HEK293 (cell line): ENCODE measurements around the gene PPOX.

ENCODE experiments used
- GFI1B ChIP-seq: fragments of 450-650 bp; formaldehyde crosslinking; IDR thresholded peaks from 2 replicates; pipeline ENCODE4 v1.5.1; 2016; ENCODE audit warnings: missing biosample characterization, missing genetic modification characterization
- GLIS1 ChIP-seq: fragments of 450-650 bp; formaldehyde crosslinking; IDR thresholded peaks from 2 replicates; pipeline ENCODE4 v1.5.1; 2016; ENCODE audit warnings: missing biosample characterization, missing genetic modification characterization
- IKZF3 ChIP-seq: fragments of 450-650 bp; IDR thresholded peaks from 2 replicates; pipeline ENCODE4 v1.5.0; 2018; ENCODE audit warnings: missing biosample characterization, mild to moderate bottlenecking, missing genetic modification characterization, moderate library complexity
- OSR2 ChIP-seq: fragments of 450-650 bp; formaldehyde crosslinking; IDR thresholded peaks from 2 replicates; pipeline ENCODE4 v1.5.1; 2016; ENCODE audit warnings: missing biosample characterization, missing genetic modification characterization
- PRDM6 ChIP-seq: fragments of 450-650 bp; formaldehyde crosslinking; IDR thresholded peaks from 2 replicates; pipeline ENCODE4 v1.5.1; 2017; ENCODE audit warnings: missing biosample characterization, missing genetic modification characterization
- SP7 ChIP-seq: fragments of 450-650 bp; formaldehyde crosslinking; IDR thresholded peaks from 2 replicates; pipeline ENCODE4 v1.5.1; 2016; ENCODE audit warnings: missing biosample characterization, missing genetic modification characterization
- YY1 ChIP-seq: fragments of 450-650 bp; formaldehyde crosslinking; IDR thresholded peaks from 2 replicates; pipeline ENCODE4 v1.5.1; 2018; ENCODE audit warnings: missing biosample characterization, missing genetic modification characterization
- ZBTB20 ChIP-seq: fragments of 450-650 bp; formaldehyde crosslinking; IDR thresholded peaks from 2 replicates; pipeline ENCODE4 v1.5.1; 2016; ENCODE audit warnings: missing biosample characterization, missing genetic modification characterization
- ZBTB8A ChIP-seq: fragments of 450-650 bp; formaldehyde crosslinking; IDR thresholded peaks from 2 replicates; pipeline ENCODE4 v1.5.1; 2016; ENCODE audit warnings: missing biosample characterization, missing genetic modification characterization
- ZEB2 ChIP-seq: fragments of 450-650 bp; formaldehyde crosslinking; IDR thresholded peaks from 2 replicates; pipeline ENCODE4 v1.5.1; 2016; ENCODE audit warnings: missing biosample characterization, missing genetic modification characterization
- ZFP69B ChIP-seq: fragments of 450-650 bp; formaldehyde crosslinking; IDR thresholded peaks from 2 replicates; pipeline ENCODE4 v1.5.1; 2016; ENCODE audit warnings: missing biosample characterization, missing genetic modification characterization
- ZNF112 ChIP-seq: fragments of 450-650 bp; formaldehyde crosslinking; IDR thresholded peaks from 2 replicates; pipeline ENCODE4 v1.5.0; 2017; ENCODE audit warnings: missing biosample characterization, missing genetic modification characterization
- ZNF140 ChIP-seq: fragments of 450-650 bp; formaldehyde crosslinking; IDR thresholded peaks from 2 replicates; pipeline ENCODE4 v1.5.1; 2016; ENCODE audit warnings: missing biosample characterization, missing genetic modification characterization
- ZNF239 ChIP-seq: fragments of 450-650 bp; formaldehyde crosslinking; IDR thresholded peaks from 2 replicates; pipeline ENCODE4 v1.5.1; 2016; ENCODE audit warnings: missing biosample characterization, missing genetic modification characterization
- ZNF248 ChIP-seq: fragments of 450-650 bp; formaldehyde crosslinking; IDR thresholded peaks from 2 replicates; pipeline ENCODE4 v1.5.1; 2017; ENCODE audit warnings: missing biosample characterization, missing genetic modification characterization
- ZNF292 ChIP-seq: fragments of 450-650 bp; formaldehyde crosslinking; IDR thresholded peaks from 2 replicates; pipeline ENCODE4 v1.5.1; 2016; ENCODE audit warnings: low read depth, missing biosample characterization, missing genetic modification characterization, borderline replicate concordance
- ZNF302 ChIP-seq: fragments of 450-650 bp; formaldehyde crosslinking; IDR thresholded peaks from 2 replicates; pipeline ENCODE4 v1.5.1; 2016; ENCODE audit warnings: missing biosample characterization, missing genetic modification characterization, low read depth
- ZNF335 ChIP-seq: fragments of 450-650 bp; formaldehyde crosslinking; conservative IDR thresholded peaks from 2 replicates; pipeline ENCODE4 v1.5.1; 2016; ENCODE audit warnings: missing biosample characterization, missing genetic modification characterization
- ZNF341 ChIP-seq: fragments of 450-650 bp; formaldehyde crosslinking; IDR thresholded peaks from 2 replicates; pipeline ENCODE4; 2016; ENCODE audit warnings: low read depth, missing biosample characterization, missing genetic modification characterization
- ZNF426 ChIP-seq: fragments of 450-650 bp; formaldehyde crosslinking; IDR thresholded peaks from 2 replicates; pipeline ENCODE4 v1.5.1; 2017; ENCODE audit warnings: missing biosample characterization, missing genetic modification characterization, mild to moderate bottlenecking, inconsistent platforms, moderate library complexity
- ZNF473 ChIP-seq: fragments of 450-650 bp; formaldehyde crosslinking; IDR thresholded peaks from 2 replicates; pipeline ENCODE4 v1.5.1; 2017; ENCODE audit warnings: missing biosample characterization, missing genetic modification characterization
- ZNF664 ChIP-seq: fragments of 450-650 bp; formaldehyde crosslinking; IDR thresholded peaks from 2 replicates; pipeline ENCODE4 v1.5.1; 2016; ENCODE audit warnings: missing biosample characterization, missing genetic modification characterization
- ZSCAN16 ChIP-seq: fragments of 450-650 bp; formaldehyde crosslinking; IDR thresholded peaks from 2 replicates; pipeline ENCODE4 v1.5.1; 2016; ENCODE audit warnings: missing biosample characterization, missing genetic modification characterization
- ZSCAN30 ChIP-seq: fragments of 450-650 bp; IDR thresholded peaks from 2 replicates; pipeline ENCODE4 v1.5.1; 2018; ENCODE audit warnings: missing biosample characterization, mild to moderate bottlenecking, missing genetic modification characterization, moderate library complexity
- ZXDB ChIP-seq: fragments of 450-650 bp; formaldehyde crosslinking; IDR thresholded peaks from 2 replicates; pipeline ENCODE4 v1.5.1; 2016; ENCODE audit warnings: missing biosample characterization, missing genetic modification characterization
- TF ChIP-seq, protein P1 (sequence below): fragments of 450-650 bp; formaldehyde crosslinking; IDR thresholded peaks from 2 replicates; pipeline ENCODE4 v1.5.1; 2017; ENCODE audit warnings: missing biosample characterization, missing genetic modification characterization
- TF ChIP-seq, protein P2 (sequence below): fragments of 450-650 bp; formaldehyde crosslinking; IDR thresholded peaks from 2 replicates; pipeline ENCODE4 v1.5.1; 2017; ENCODE audit warnings: missing biosample characterization, missing genetic modification characterization
- TF ChIP-seq, protein P3 (sequence below): fragments of 450-650 bp; formaldehyde crosslinking; IDR thresholded peaks from 2 replicates; pipeline ENCODE4 v1.5.1; 2016; ENCODE audit warnings: missing biosample characterization, missing genetic modification characterization
- TF ChIP-seq, protein P4 (sequence below): fragments of 450-650 bp; formaldehyde crosslinking; IDR thresholded peaks from 2 replicates; pipeline ENCODE4 v1.5.1; 2016; ENCODE audit warnings: missing biosample characterization, missing genetic modification characterization
- TF ChIP-seq, protein P5 (sequence below): fragments of 450-650 bp; formaldehyde crosslinking; IDR thresholded peaks from 2 replicates; pipeline ENCODE4 v1.5.1; 2016; ENCODE audit warnings: missing biosample characterization, missing genetic modification characterization, low read depth

The PPOX gene

GRCh38 chr1:161132410-161133219, 33.6 kb upstream of the PPOX start, which contains the start of gene DEDD (continued):
- TF ChIP-seq, protein P1, sequence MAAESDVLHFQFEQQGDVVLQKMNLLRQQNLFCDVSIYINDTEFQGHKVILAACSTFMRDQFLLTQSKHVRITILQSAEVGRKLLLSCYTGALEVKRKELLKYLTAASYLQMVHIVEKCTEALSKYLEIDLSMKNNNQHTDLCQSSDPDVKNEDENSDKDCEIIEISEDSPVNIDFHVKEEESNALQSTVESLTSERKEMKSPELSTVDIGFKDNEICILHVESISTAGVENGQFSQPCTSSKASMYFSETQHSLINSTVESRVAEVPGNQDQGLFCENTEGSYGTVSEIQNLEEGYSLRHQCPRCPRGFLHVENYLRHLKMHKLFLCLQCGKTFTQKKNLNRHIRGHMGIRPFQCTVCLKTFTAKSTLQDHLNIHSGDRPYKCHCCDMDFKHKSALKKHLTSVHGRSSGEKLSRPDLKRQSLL (tag by site-specific recombination), result peak; percentile 44; the same call in 1 of the 2 replicates
- no peak for TF ChIP-seq ZNF140 (tag by site-specific recombination)
- TF ChIP-seq ZBTB20 (tag by site-specific recombination), result peak; percentile 97
- TF ChIP-seq ZXDB, result peak; percentile 76; the same call in 1 of the 2 replicates
- TF ChIP-seq ZNF239, result no peak
- no peak for TF ChIP-seq ZSCAN16 (tag by site-specific recombination)
- TF ChIP-seq ZNF341 (tag by site-specific recombination), result peak; percentile 89
- TF ChIP-seq ZSCAN30 (tag by site-specific recombination), result peak; percentile 99
- TF ChIP-seq ZNF302 (tag by site-specific recombination), result no peak
- TF ChIP-seq, protein P2, sequence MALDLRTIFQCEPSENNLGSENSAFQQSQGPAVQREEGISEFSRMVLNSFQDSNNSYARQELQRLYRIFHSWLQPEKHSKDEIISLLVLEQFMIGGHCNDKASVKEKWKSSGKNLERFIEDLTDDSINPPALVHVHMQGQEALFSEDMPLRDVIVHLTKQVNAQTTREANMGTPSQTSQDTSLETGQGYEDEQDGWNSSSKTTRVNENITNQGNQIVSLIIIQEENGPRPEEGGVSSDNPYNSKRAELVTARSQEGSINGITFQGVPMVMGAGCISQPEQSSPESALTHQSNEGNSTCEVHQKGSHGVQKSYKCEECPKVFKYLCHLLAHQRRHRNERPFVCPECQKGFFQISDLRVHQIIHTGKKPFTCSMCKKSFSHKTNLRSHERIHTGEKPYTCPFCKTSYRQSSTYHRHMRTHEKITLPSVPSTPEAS (tag by site-specific recombination), result no peak
- TF ChIP-seq, protein P3, sequence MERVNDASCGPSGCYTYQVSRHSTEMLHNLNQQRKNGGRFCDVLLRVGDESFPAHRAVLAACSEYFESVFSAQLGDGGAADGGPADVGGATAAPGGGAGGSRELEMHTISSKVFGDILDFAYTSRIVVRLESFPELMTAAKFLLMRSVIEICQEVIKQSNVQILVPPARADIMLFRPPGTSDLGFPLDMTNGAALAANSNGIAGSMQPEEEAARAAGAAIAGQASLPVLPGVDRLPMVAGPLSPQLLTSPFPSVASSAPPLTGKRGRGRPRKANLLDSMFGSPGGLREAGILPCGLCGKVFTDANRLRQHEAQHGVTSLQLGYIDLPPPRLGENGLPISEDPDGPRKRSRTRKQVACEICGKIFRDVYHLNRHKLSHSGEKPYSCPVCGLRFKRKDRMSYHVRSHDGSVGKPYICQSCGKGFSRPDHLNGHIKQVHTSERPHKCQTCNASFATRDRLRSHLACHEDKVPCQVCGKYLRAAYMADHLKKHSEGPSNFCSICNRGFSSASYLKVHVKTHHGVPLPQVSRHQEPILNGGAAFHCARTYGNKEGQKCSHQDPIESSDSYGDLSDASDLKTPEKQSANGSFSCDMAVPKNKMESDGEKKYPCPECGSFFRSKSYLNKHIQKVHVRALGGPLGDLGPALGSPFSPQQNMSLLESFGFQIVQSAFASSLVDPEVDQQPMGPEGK, result peak; percentile 25; the same call in 1 of the 2 replicates
- TF ChIP-seq PRDM6, result no peak
- TF ChIP-seq ZNF292 (tag by site-specific recombination), result no peak
- peak; percentile 99 for TF ChIP-seq YY1 (tag by site-specific recombination)
- TF ChIP-seq ZNF248, result no peak
- 0 out of 2 replicates have a peak, but pooled peaks have one; percentile 53 for TF ChIP-seq SP7 (tag by site-specific recombination)
- TF ChIP-seq GFI1B (tag by site-specific recombination), result 0 out of 2 replicates have a peak, but pooled peaks have one; percentile 3
- TF ChIP-seq GLIS1 (tag by site-specific recombination), result peak; percentile 18; the same call in 1 of the 2 replicates
- TF ChIP-seq, protein P4, sequence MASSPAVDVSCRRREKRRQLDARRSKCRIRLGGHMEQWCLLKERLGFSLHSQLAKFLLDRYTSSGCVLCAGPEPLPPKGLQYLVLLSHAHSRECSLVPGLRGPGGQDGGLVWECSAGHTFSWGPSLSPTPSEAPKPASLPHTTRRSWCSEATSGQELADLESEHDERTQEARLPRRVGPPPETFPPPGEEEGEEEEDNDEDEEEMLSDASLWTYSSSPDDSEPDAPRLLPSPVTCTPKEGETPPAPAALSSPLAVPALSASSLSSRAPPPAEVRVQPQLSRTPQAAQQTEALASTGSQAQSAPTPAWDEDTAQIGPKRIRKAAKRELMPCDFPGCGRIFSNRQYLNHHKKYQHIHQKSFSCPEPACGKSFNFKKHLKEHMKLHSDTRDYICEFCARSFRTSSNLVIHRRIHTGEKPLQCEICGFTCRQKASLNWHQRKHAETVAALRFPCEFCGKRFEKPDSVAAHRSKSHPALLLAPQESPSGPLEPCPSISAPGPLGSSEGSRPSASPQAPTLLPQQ (tag by site-specific recombination), result peak; percentile 61; the same call in 1 of the 2 replicates
- peak; percentile 89 for TF ChIP-seq ZEB2 (tag by site-specific recombination)
- TF ChIP-seq OSR2 (tag by site-specific recombination), result 0 out of 2 replicates have a peak, but pooled peaks have one; percentile 11
- TF ChIP-seq ZFP69B (tag by site-specific recombination), result no peak
- TF ChIP-seq ZNF473 (tag by site-specific recombination), result no peak
- TF ChIP-seq ZNF335 (tag by site-specific recombination), result peak; percentile 89
- peak; percentile 35; the same call in 1 of the 2 replicates for TF ChIP-seq ZBTB8A (tag by site-specific recombination)
- TF ChIP-seq ZNF664 (tag by site-specific recombination), result no peak
- TF ChIP-seq, protein P5, sequence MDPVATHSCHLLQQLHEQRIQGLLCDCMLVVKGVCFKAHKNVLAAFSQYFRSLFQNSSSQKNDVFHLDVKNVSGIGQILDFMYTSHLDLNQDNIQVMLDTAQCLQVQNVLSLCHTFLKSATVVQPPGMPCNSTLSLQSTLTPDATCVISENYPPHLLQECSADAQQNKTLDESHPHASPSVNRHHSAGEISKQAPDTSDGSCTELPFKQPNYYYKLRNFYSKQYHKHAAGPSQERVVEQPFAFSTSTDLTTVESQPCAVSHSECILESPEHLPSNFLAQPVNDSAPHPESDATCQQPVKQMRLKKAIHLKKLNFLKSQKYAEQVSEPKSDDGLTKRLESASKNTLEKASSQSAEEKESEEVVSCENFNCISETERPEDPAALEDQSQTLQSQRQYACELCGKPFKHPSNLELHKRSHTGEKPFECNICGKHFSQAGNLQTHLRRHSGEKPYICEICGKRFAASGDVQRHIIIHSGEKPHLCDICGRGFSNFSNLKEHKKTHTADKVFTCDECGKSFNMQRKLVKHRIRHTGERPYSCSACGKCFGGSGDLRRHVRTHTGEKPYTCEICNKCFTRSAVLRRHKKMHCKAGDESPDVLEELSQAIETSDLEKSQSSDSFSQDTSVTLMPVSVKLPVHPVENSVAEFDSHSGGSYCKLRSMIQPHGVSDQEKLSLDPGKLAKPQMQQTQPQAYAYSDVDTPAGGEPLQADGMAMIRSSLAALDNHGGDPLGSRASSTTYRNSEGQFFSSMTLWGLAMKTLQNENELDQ (tag by site-specific recombination), result no peak
- TF ChIP-seq ZNF426, result no peak
- no peak for TF ChIP-seq ZNF112
- TF ChIP-seq IKZF3, result peak; percentile 94
